HCT116 (cell line): ENCODE data around the gene LRRC52. TPM values are rescaled to one million over a fixed set of nuclear protein-coding genes. Genes with fewer than 3 reads are reported as not detected.

Experiments
- ATAC-seq: fragments of 200-7000 bp; cut with Tn5 transposase; 2 replicates; pipeline ENCODE4 v1.9.1; 2020; ENCODE audit warnings: mild to moderate bottlenecking, moderate library complexity
- BruUV-seq: library from RNA; stranded (reverse); fragments of 400-500 nt; replicated peaks from 2 replicates; lab custom pipeline; 2021; lab: Mats Ljungman, UMichigan
- CTCF ChIA-PET: fragments of 300-600 bp; sonication (Branson Sonifier 250); formaldehyde crosslinking; loops from one replicate; lab custom pipeline; 2021; ENCODE audit warnings: antibody characterized with exemption; lab: Charles Lee
- POLR2A ChIA-PET: fragments of 300-600, 350-600 bp; sonication (Branson Sonifier 250); formaldehyde crosslinking; loops from one replicate; lab custom pipeline; 2021; ENCODE audit warnings: antibody characterized with exemption; lab: Charles Lee
- RAD21 ChIA-PET, 2 experiments: fragments of 300-600 bp; sonication (Branson Sonifier 250); formaldehyde crosslinking; loops; one replicate each; lab custom pipeline; 2023; ENCODE audit warnings: low total read pairs in 2 of 2; ENCODE audit not compliant: uncharacterized antibody in 2 of 2, unreplicated experiment in 2 of 2, low non-redundant PET in 1 of 2; lab: Charles Lee
- DNase-seq: peaks from one replicate; pipeline ENCODE4 v3.0.0-alpha.2; 2010; ENCODE audit warnings: low read depth, low spot score
- H2AFZ ChIP-seq: fragments of 200-600 bp; shearing (Covaris generic), sonication (generic); 2 replicates; pipeline ENCODE4 v1.6.1; 2017; ENCODE audit warnings: low read depth, mixed run types, mixed read lengths, antibody characterized with exemption, low read length; ENCODE audit not compliant: poor library complexity, severe bottlenecking
- H3K27ac ChIP-seq: 2 replicates; pipeline ENCODE4 v1.5.1; 2012; ENCODE audit warnings: low read depth, low read length
- H3K27me3 ChIP-seq: fragments of 200-600 bp; sonication (generic); 2 replicates; pipeline ENCODE4 v1.6.1; 2016; ENCODE audit warnings: mixed run types, low read length, mixed read lengths; ENCODE audit not compliant: insufficient read depth
- H3K36me3 ChIP-seq, 2 experiments: fragments of 200-500 bp in 1 of 2; fragments of 200-600 bp in 1 of 2; sonication (Bioruptor generic) in 1 of 2; sonication (generic) in 1 of 2; 2 replicates each; pipeline versions ENCODE4 v1.5.1 to v1.6.1; 2014 to 2016; ENCODE audit warnings: low read length in 2 of 2, inconsistent platforms in 1 of 2, mixed read lengths in 1 of 2, mixed run types in 1 of 2; ENCODE audit not compliant: insufficient read depth in 2 of 2, control insufficient read depth in 1 of 2
- H3K4me1 ChIP-seq, 2 experiments: fragments of 200-600 bp in 1 of 2; sonication (generic) in 1 of 2; 2 replicates each; pipeline versions ENCODE4 v1.5.1 to v1.6.1; 2012 to 2017; ENCODE audit warnings: low read length in 2 of 2, inconsistent platforms in 1 of 2, mild to moderate bottlenecking in 1 of 2, mixed read lengths in 1 of 2, mixed run types in 1 of 2, moderate library complexity in 1 of 2; ENCODE audit not compliant: insufficient read depth in 2 of 2, control insufficient read depth in 1 of 2
- H3K4me2 ChIP-seq: fragments of 200-600 bp; sonication (generic); 2 replicates; pipeline ENCODE4 v1.6.1; 2017; ENCODE audit warnings: mixed run types, low read length, mixed read lengths
- H3K4me3 ChIP-seq, 2 experiments: fragments of 200-600 bp in 1 of 2; sonication (generic) in 1 of 2; replicated peaks in 1 of 2; 2 replicates each; pipeline ENCODE4 v1.5.1; 2011 to 2016; ENCODE audit warnings: low read length in 2 of 2, control low read depth in 1 of 2, low read depth in 1 of 2, mild to moderate bottlenecking in 1 of 2, mixed read lengths in 1 of 2, mixed run types in 1 of 2
- H3K79me2 ChIP-seq: fragments of 200-600 bp; sonication (generic); 2 replicates; pipeline ENCODE4 v1.6.1; 2017; ENCODE audit warnings: mild to moderate bottlenecking, mixed run types, low read length, moderate library complexity, mixed read lengths; ENCODE audit not compliant: insufficient read depth
- H3K9ac ChIP-seq: fragments of 200-600 bp; sonication (generic); 2 replicates; pipeline ENCODE4 v1.6.1; 2016; ENCODE audit warnings: low read length, mixed read lengths
- H3K9me2 ChIP-seq: fragments of 200-600 bp; sonication (generic), shearing (Covaris generic); 2 replicates; pipeline ENCODE4 v1.6.1; 2017; ENCODE audit warnings: mixed run types, mild to moderate bottlenecking, moderate library complexity; ENCODE audit not compliant: insufficient read depth
- H3K9me3 ChIP-seq, 2 experiments: fragments of 200-500 bp in 1 of 2; fragments of 200-600 bp in 1 of 2; sonication (Bioruptor generic) in 1 of 2; sonication (generic) in 1 of 2; 2 replicates each; pipeline ENCODE4 v1.6.1; 2014 to 2017; ENCODE audit warnings: low read length in 2 of 2, mixed read lengths in 2 of 2, inconsistent platforms in 1 of 2, low read depth in 1 of 2, mild to moderate bottlenecking in 1 of 2, mixed run types in 1 of 2, moderate library complexity in 1 of 2; ENCODE audit not compliant: control insufficient read depth in 1 of 2, insufficient read depth in 1 of 2
- H4K20me1 ChIP-seq: fragments of 200-600 bp; sonication (generic), shearing (Covaris generic); 2 replicates; pipeline ENCODE4 v1.6.1; 2017; ENCODE audit warnings: mixed run types, mild to moderate bottlenecking, moderate library complexity; ENCODE audit not compliant: insufficient read depth
- JUND ChIP-seq: IDR thresholded peaks from 2 replicates; pipeline ENCODE4 v1.6.1; 2012
- RAD21 ChIP-seq: IDR thresholded peaks from 2 replicates; pipeline ENCODE4 v1.6.1; 2012; ENCODE audit warnings: low read depth, mild to moderate bottlenecking
- ZNF274 ChIP-seq: fragments of 200-500 bp; sonication (Bioruptor generic); IDR thresholded peaks from 2 replicates; pipeline ENCODE4 v1.6.1; 2014; ENCODE audit warnings: mild to moderate bottlenecking, low read depth, low read length, inconsistent platforms
- intact Hi-C: fragments of 100-400 bp; cut with micrococcal nuclease; formaldehyde crosslinking; loops from 2 replicates; pipeline ENCODE4 v1.10.0; 2022
- total RNA-seq: library from RNA; stranded (reverse); gene quantifications from one replicate; pipeline ENCODE4 v1.2.1, GENCODE V29; 2021; ENCODE audit not compliant: unreplicated experiment
- TF ChIP-seq, protein P1 (sequence below): IDR thresholded peaks from 2 replicates; pipeline ENCODE4 v1.6.1; 2012; ENCODE audit warnings: low read depth
- TF ChIP-seq, protein P2 (sequence below), 3 experiments: fragments of 200-600 bp in 1 of 3; sonication (generic) in 1 of 3; IDR thresholded peaks in 2 of 3; conservative IDR thresholded peaks in 1 of 3; 2 replicates each; pipeline ENCODE4 v1.5.1; 2012 to 2017; ENCODE audit warnings: low read depth in 2 of 3, low read length in 2 of 3, antibody characterized with exemption in 1 of 3, borderline replicate concordance in 1 of 3, control low read depth in 1 of 3, mild to moderate bottlenecking in 1 of 3, mixed read lengths in 1 of 3, mixed run types in 1 of 3, moderate library complexity in 1 of 3; ENCODE audit not compliant: insufficient read depth in 1 of 3

LRRC52 gene
- total RNA-seq, 1 experiment from 2014 or later, result not detected

DNA sequence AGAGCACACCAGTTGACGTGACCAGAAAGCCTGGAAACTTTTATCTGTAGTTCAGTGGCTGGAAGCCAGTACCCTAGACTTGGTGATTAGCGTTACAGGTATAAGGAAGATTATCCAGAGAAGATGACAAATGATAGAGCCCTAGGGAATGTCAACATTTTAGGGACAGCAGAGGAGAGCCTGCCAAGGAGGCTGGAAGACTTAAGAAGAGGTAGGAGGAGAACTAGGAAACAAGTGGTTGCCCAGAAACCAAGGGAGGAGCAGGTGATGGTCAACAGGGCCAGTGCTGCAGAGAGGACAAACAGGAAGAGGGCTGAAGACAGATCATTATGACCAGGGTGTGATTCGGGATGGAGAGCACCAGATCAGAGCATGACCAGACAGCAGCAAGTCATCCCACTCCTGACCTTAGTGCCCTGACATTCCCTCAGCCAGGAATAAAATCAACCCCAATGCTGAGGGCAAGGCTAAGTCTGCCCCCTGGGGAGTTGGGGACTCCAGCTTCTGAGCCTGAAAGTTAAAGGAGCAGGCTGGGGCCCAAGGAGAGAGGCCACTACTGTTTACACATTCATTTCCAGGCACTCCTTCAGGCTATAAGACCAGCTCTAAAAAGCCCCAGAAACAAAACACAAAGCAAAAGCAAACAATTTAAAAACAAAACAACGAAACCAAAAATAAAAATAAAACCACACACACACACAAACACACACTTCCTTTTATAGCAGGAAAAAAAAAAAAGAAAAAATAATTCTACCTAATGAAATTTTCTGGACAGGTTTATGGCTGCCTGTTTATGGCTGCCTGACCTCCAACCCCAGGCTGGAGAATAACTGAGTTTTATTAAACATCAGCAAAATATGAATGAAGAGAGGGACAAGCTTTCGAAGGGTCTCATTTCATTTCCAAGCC, 48.6 kb upstream of the LRRC52 start:
- Histone ChIP-seq H3K9me3 (no peaks in the 10 kb centered on the region), H3K36me3 (no peaks in the 10 kb centered on the region), H3K4me2 (no peak overlapping the region), H3K9ac (no peak overlapping the region), H3K27ac (no peak overlapping the region), H3K79me2 (no peaks in the 10 kb centered on the region), H3K4me1 (no peaks in the 10 kb centered on the region), H4K20me1 (no peaks in the 10 kb centered on the region), H3K27me3 (peaks cover 35% of the 10 kb centered on the region; the same call in 1 of the 2 replicates), H3K4me3 (no peak overlapping the region), H3K9me2 (no peaks in the 10 kb centered on the region), H2AFZ (no peak overlapping the region)
- no peak for TF ChIP-seq RAD21
- TF ChIP-seq, protein P1, sequence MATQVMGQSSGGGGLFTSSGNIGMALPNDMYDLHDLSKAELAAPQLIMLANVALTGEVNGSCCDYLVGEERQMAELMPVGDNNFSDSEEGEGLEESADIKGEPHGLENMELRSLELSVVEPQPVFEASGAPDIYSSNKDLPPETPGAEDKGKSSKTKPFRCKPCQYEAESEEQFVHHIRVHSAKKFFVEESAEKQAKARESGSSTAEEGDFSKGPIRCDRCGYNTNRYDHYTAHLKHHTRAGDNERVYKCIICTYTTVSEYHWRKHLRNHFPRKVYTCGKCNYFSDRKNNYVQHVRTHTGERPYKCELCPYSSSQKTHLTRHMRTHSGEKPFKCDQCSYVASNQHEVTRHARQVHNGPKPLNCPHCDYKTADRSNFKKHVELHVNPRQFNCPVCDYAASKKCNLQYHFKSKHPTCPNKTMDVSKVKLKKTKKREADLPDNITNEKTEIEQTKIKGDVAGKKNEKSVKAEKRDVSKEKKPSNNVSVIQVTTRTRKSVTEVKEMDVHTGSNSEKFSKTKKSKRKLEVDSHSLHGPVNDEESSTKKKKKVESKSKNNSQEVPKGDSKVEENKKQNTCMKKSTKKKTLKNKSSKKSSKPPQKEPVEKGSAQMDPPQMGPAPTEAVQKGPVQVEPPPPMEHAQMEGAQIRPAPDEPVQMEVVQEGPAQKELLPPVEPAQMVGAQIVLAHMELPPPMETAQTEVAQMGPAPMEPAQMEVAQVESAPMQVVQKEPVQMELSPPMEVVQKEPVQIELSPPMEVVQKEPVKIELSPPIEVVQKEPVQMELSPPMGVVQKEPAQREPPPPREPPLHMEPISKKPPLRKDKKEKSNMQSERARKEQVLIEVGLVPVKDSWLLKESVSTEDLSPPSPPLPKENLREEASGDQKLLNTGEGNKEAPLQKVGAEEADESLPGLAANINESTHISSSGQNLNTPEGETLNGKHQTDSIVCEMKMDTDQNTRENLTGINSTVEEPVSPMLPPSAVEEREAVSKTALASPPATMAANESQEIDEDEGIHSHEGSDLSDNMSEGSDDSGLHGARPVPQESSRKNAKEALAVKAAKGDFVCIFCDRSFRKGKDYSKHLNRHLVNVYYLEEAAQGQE, result no peak
- no peak for TF ChIP-seq JUND
- TF ChIP-seq ZNF274, result no peak
- TF ChIP-seq, protein P2, sequence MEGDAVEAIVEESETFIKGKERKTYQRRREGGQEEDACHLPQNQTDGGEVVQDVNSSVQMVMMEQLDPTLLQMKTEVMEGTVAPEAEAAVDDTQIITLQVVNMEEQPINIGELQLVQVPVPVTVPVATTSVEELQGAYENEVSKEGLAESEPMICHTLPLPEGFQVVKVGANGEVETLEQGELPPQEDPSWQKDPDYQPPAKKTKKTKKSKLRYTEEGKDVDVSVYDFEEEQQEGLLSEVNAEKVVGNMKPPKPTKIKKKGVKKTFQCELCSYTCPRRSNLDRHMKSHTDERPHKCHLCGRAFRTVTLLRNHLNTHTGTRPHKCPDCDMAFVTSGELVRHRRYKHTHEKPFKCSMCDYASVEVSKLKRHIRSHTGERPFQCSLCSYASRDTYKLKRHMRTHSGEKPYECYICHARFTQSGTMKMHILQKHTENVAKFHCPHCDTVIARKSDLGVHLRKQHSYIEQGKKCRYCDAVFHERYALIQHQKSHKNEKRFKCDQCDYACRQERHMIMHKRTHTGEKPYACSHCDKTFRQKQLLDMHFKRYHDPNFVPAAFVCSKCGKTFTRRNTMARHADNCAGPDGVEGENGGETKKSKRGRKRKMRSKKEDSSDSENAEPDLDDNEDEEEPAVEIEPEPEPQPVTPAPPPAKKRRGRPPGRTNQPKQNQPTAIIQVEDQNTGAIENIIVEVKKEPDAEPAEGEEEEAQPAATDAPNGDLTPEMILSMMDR (IDR thresholded peaks at IDR 0.05 in 2 of 3, conservative IDR thresholded peaks at IDR 0.05 in 1 of 3; ENCODE audit: borderline replicate concordance in 1 of 3, insufficient read depth in 1 of 3, low read depth in 2 of 3, low read length in 2 of 3), result no peak
- RAD21 ChIA-PET, result no interaction called here
- no TSS peak for BruUV-seq
- CTCF ChIA-PET, result no interaction called here
- ATAC-seq (no peak), DNase-seq (no peak)
- intact Hi-C loops, result no loop called here
- POLR2A ChIA-PET, result no interaction called here
